COR-L47 (cell line): ENCODE data around the gene TMEM132D.
A peak's percentile ranks its signal among the peaks of the same experiment; 100 is the strongest.

Experiments
- DNase-seq: peaks from one replicate; lab custom pipeline; 2025; lab: John Stamatoyannopoulos, UW

Gene TMEM132D

DNA sequence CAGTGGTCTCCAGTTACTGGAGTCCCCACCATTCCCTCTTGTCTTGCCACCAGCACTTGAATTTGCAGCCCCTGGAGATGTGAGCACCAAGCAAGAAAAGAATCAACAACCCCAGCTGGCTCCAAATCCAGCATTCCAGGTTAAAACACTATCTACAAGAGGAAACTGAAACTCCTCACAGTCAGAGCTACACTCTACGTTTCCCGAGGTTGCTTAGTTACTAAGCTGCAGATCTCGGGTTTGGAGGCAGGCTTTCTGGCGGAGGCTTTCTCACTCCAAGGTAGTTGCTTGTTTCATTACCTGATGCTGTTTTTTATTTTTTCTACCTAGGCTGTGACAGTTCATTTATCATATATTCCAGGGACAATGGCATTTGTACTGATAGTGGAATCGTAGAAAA is 802.4 kb downstream of the TMEM132D start:
- no peak for DNase-seq

DNA sequence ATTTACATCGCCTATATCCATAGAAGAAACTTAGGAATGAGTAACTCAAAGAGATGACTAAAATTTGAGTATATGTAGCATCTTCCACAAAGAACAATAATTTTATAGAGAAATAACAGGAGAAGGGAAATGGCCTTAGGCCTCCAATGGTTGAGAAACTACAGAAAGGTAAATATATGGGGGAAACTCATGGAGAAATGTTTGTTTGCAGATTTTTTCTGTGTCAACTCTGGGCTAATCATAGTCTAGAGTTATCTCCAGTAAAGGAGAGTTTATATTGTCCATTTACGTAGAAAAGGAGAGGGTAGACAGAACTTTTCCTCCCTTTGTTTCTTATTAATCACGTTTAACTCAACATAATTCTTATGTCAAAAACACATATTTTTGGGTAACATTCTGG is 806.4 kb downstream of the TMEM132D start:
- DNase-seq: no peak

DNA sequence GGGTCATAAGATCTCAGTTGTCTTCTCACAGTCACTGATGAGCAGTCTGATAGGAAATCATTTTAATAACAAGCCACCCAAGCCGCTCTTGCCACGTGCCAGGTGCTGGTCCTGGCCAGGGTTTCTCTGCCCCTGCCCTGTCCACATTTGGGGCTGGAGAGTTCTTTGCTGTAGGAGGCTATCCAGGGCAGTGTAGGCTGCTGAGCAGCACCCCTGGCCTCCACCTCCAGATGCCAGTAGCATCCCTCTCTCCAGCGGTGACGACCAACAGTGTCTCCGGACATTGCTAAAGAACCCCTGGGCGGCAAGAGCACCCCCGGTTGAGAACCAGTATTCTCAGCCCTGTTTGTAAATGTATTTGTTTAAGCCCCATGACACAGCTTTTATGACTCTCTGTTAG is 806.9 kb downstream of the TMEM132D start:
- no peak for DNase-seq

DNA sequence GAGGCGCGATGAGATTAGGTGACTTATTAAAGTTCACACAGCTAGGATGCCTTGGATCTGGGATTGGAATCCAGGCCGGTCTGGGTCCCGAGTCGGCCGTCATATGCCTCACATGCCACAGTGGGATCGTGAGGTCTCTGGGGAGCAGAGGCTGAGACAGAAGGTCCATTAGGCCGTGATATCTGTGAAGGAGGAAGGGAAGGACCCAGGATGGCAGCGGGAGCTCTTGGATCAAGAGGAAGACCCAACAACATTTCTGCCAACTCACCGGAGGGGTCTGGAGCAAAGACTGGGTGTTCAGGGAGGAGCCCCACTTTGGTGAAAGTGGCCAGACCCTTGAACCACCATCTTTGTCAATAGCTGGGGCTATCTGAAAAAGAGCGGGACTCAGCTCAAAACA is 807.6 kb downstream of the TMEM132D start:
- DNase-seq: no peak

GRCh38 chr12:129089576-129089975 is 814.2 kb downstream of the TMEM132D start:
- DNase-seq: no peak

- no peak for DNase-seq
Observed at GRCh38 chr12:129084875-129085826, 818.7 kb downstream of the TMEM132D start.

DNA sequence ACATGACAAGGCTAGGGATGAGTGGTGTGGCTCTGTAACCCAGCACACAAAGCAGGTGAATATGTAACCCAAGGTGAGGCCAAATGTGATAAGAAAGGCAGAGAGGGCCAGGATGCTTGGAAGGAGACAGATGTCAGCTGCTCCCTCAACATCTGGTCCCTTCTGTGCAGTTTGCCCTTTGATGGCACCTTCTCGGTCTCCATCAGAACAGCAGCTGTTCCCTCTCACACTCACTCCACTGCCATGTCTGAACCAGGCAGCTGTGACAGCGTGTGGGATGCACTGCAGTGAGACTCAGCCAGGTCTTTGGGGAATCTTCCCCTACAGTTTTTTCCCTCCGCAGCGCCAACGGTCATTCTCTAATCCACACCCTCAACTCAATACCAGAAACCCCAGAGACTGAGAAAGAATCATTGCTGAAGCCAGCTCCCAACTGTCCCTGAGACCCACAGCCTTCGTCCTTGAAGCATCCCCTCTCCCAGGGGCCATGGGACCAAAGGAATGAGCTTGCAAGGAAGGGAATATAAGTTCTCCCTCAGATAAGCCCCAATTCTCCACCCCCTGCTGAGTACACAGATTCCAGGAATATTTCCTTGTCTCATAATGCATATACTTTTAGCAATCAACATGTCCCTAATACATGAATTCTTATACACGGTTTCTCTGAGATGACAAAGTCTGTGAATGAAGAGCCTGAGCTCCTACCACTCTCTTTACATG is 820.5 kb downstream of the TMEM132D start:
- no peak for DNase-seq

GRCh38 chr12:129082441-129082840 is 821.4 kb downstream of the TMEM132D start:
- no peak for DNase-seq

- no peak for DNase-seq
Observed at GRCh38 chr12:129081755-129082250, 822.0 kb downstream of the TMEM132D start.

DNA sequence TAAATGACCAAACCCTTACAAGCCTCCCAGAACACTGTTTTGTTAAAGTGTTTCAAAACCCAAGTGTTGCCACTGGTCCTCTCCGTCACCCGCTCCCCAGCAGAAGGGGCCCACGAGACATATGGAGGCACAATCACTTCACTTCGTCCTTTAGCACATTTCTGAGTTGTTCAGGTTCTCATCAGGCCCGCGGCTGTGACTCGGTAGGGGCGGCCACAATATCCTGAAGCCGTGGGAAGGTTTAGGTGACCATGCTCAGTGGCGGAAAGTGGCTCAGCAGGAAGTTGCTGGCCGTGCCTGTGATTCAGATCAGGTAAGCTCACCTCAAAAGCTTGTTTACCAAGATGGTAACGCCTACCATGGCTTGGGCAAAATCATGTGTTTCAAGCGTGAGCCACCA is 823.0 kb downstream of the TMEM132D start:
- no peak for DNase-seq

DNA sequence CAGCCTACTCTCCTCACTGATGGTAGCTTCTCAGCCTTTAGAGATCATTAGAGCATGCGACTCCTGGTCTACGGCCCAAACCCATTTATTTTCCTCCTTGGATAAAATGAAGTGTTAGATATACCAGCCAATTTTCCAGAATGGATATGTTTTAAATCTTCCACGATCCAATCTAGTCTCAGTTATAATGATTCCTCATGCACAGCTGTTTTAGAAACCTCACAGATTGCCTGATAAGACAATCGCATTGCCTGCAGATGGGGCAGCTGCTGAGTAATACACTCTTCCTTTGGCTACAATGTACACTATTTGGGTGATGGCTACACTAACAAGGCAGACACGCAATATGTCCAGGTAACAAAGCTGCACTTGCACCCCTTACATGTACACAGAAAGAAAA is 823.4 kb downstream of the TMEM132D start:
- DNase-seq: no peak

- no peak for DNase-seq
Observed at GRCh38 chr12:129079719-129080118, 824.1 kb downstream of the TMEM132D start.

GRCh38 chr12:129076441-129077320 is 827.1 kb downstream of the TMEM132D start:
- no peak for DNase-seq

DNA sequence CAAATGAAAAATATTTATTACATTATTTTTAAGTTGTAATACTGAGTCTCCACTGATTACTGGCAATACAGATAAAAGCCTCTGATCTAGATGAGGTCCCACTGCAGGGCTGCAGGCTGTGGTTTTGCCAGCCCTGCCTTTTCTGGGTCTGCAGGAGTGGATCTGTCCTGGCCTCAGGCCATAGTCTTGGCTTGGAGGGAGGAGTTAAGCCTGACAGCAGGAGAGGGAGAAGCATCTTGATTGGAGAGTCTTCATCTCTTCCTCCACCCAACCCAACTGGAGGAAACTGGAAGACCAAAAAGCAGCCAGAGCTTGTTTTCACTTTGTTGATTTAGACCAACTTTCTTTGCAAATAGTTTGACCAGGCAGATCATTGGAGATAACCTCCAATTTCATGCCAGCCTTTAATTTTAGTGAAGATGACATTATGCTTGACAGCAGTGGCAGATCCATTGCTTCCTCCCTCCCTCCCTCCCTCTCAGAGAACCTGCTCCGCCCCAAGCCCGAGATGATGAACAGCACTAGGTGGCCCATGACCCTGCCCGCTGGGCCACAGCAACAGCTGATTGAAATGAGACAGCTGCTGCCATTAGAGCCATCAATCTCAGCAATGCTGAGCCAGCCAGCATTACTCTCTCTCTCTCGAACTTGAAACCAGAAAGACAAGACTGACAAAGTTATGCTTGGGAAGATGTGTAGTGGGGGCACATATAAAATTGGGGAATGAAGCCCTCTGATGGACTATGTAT is 828.2 kb downstream of the TMEM132D start:
- peak; percentile 28 for DNase-seq

GRCh38 chr12:129074379-129074778 is 829.4 kb downstream of the TMEM132D start:
- DNase-seq: no peak

DNA sequence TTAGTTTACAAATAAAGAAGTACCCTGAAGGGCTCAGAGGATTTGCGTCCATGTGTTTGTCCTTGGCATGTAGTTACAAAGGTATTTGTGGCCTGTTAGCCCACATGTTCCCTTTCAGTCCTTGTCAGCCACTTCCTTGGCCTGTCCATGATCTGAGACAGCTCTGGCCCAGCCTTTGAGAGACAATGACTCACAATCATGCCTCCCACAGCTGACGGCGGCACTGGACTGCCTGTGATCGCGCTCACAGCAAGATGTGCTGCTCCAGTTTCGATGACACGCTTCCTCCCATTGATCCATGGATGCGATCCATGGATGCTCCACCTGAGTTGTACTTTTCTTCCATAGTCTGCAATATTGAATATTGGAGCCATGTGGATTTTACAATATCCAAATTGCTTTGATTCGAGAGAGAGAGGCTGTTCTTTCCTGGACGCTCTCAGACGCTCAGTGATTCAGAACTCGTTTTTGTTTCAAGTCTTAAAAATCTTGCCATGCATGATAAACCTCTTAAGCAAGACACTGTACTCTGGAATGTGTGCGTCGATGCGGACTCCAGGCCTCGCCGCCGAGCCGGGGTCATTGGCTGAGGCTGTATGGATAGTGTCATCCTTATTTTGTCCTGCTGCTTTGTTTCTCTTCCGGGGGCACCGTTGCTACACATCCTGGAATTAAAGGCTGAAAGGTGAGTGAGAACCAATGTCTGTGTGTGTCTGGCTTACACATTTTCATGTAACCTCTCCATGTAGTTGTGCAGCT is 830.5 kb downstream of the TMEM132D start:
- DNase-seq: no peak

DNA sequence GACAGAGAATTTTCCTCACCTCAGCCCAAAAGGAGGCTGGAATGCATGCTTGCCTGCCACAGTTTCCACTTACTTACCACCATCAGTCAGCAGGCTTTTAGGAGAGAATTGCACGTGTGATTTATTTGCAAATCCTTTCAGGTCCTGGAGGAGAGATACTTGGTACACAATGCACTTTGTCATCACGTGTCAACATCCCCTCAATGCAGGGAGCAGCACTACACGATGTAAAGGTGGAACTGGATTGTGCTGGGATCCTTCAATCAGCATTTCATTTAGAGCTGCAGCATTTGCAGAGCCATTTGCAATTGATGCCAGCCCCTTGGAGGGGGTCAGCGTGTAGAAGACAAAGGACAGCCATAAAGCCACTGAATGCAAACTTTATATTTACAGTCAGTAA is 832.5 kb downstream of the TMEM132D start:
- no peak for DNase-seq

DNA sequence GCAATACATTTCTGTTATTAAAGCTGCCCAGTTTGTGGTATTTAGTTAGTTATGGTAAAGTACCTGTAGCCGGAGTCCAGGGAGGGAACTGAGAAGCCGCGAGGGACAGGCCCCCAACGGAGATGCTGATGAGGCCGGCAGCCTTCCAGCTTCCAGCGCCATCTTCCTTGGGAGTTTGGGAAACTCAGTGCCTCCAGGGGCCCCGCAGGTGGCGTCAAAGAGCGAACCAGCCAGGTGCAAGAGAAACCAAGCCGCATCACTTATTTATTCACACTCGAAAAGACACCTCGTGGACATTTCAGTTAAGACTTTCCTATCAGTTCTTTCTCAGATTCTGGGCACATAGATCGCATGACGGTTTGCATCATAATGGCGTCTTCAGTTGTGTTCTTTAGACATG is 833.9 kb downstream of the TMEM132D start:
- no peak for DNase-seq

GRCh38 chr12:129068684-129069083 is 835.1 kb downstream of the TMEM132D start:
- no peak for DNase-seq

GRCh38 chr12:129067491-129067890 is 836.3 kb downstream of the TMEM132D start:
- no peak for DNase-seq
